T-helper 1 cell treated with Interleukin-12 subunit alpha and Interleukin-12 subunit beta and Interleukin-4 antibody, amounts not matched to agents 30 μg/mL and 1 μg/mL, for 36 hours (primary cell): Measurements from ENCODE around the gene SCGN.
"Not testable (repeated sequence)": the region's sequence is repeated elsewhere in the genome, so short reads cannot be mapped to it uniquely, and the experiment has no call there.

Experiments
- H3K27ac Mint-ChIP-seq: one replicate; pipeline ENCODE4 v1.8.0; 2021; ENCODE audit warnings: mild to moderate bottlenecking, mixed read lengths
- H3K27me3 Mint-ChIP-seq: one replicate; pipeline ENCODE4 v1.8.0; 2021; ENCODE audit warnings: low read depth, mixed read lengths
- H3K36me3 Mint-ChIP-seq: one replicate; pipeline ENCODE4 v1.8.0; 2021; ENCODE audit warnings: low read depth, mixed read lengths
- H3K4me1 Mint-ChIP-seq: one replicate; pipeline ENCODE4 v1.8.0; 2021; ENCODE audit warnings: low read depth, mixed read lengths
- H3K4me3 Mint-ChIP-seq: one replicate; pipeline ENCODE4 v1.8.0; 2021; ENCODE audit warnings: mild to moderate bottlenecking, moderate library complexity, mixed read lengths
- H3K9me3 Mint-ChIP-seq: one replicate; pipeline ENCODE4 v1.8.0; 2021; ENCODE audit warnings: mixed read lengths

Gene SCGN

DNA sequence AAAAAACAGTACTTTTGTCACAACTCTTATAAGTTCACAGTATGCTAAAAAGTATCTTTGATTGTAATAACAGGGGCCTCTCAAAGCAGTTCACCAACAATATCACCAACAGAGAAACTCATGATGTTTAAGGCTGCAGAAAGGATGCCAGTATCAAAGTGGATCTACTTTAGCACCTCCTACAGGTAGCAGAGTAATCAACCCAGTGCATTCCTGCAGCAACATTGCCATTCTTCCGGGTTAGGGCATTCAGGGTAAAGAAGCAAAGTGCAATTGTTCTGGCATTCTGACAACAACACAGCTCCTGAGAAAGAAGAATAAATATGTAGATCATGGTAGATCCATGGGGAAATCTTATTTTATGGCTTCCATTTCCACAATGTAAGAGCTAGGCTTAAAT lies 95.0 kb downstream of the SCGN start:
- Mint-ChIP-seq H3K9me3 (no peaks in the 10 kb centered on the region), H3K36me3 (no peaks in the 10 kb centered on the region), H3K4me1 (no peaks in the 10 kb centered on the region), H3K4me3 (no peak overlapping the region), H3K27me3 (no peaks in the 10 kb centered on the region), H3K27ac (no peak overlapping the region)

DNA sequence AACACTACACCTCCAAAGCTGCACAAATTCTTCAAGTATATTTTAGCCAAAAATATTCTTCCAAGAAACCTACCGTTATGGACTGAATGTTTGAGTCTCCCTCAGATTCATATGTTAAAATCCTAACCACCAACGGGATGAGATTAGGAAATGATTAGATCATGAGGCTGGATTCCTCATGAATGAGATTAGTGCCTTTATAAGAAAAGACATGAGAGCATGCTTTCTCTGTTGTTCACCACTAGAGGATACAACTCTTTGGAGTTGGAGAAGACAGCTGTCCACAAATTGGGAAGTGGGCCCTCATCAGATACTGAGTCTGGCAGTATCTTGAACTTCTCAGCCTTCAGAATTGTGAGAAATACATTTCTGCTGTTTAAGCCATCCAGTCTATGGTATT lies 95.5 kb downstream of the SCGN start:
- H3K36me3 Mint-ChIP-seq, result no peaks in the 10 kb centered on the region
- no peaks in the 10 kb centered on the region for H3K27me3 Mint-ChIP-seq
- H3K4me1 Mint-ChIP-seq, result no peaks in the 10 kb centered on the region
- no peaks in the 10 kb centered on the region for H3K9me3 Mint-ChIP-seq
- no peak overlapping the region for H3K27ac Mint-ChIP-seq
- no peak overlapping the region for H3K4me3 Mint-ChIP-seq

DNA sequence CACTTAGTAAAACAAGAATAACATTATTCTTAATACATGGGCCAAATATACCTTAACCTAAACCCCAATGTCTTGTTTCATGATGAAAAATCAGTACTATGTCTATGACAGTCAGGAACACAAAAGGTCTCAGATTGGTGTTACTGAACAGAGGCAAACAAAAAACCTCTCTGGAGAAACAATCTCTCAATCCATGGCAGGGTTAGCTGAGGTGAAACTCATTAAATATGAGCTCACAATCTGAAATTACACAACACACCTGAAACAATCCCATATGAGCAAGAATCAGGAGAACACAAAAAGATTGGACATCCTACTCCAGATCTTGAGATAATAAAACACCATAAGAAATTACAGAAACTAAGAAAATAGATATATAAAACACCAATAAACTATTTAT lies 96.0 kb downstream of the SCGN start:
- Mint-ChIP-seq H3K4me1 (no peaks in the 10 kb centered on the region), H3K9me3 (no peaks in the 10 kb centered on the region), H3K27ac (no peak overlapping the region), H3K4me3 (no peak overlapping the region), H3K27me3 (no peaks in the 10 kb centered on the region), H3K36me3 (no peaks in the 10 kb centered on the region)

DNA sequence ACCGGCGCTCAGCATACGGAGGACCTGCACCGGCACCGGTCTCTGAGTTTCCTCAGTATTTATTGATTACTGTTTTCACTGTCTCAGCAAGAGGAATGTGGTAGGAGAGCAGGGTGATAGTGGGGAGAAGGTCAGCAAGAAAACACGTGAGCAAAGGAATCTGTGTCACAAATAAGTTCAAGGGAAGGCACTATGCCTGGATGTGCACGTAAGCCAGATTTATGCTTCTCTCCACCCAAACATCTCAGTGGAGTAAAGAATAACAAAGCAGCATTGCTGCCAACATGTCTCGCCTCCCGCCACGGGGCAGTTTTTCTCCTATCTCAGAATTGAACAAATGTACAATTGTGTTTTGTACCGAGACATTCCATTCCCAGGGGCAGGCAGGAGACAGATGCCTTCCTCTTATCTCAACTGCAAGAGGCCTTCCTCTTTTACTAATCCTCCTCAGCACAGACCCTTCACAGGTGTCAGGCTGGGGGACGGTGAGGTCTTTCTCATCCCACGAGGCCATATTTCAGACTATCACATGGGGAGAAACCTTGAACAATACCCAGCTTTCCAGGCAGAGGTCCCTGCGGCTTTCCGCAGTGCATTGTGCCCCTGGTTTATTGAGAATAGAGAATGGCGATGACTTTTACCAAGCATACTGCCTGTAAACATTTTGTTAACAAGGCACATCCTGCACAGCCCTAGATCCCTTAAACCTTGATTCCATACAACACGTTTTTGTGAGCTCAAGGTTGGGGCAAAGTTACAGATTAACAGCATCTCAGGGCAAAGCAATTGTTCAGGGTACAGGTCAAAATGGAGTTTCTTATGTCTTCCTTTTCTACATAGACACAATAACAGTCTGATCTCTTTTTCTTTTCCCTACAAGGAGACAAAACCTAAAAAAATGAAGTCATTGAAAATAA lies 96.8 kb downstream of the SCGN start:
- H3K4me3 Mint-ChIP-seq, H3K9me3 Mint-ChIP-seq, H3K27me3 Mint-ChIP-seq, H3K36me3 Mint-ChIP-seq, H3K4me1 Mint-ChIP-seq, H3K27ac Mint-ChIP-seq: not testable (repeated sequence)

DNA sequence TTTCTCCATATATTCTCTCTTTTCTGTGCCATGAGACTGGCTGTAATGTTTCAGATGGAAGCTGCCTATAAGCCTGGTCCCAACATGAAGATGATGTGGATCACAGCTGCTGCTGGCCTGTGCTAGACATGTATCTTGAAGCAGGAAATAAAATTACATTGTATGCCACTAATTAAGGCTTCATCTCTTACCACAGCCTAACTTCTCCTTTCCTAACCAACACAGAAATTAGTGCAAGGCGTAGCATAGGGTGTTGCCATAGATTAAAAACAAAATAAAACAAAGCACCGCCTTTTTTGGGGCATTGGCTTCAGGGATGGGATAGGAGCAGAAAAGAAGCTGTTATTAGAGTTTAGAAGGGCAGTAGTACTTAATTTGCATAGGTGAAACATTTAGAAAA lies 97.8 kb downstream of the SCGN start:
- Mint-ChIP-seq H3K27me3 (peaks cover 3% of the 10 kb centered on the region), H3K36me3 (no peaks in the 10 kb centered on the region), H3K9me3 (no peaks in the 10 kb centered on the region), H3K4me1 (no peaks in the 10 kb centered on the region), H3K27ac (no peak overlapping the region), H3K4me3 (no peak overlapping the region)

DNA sequence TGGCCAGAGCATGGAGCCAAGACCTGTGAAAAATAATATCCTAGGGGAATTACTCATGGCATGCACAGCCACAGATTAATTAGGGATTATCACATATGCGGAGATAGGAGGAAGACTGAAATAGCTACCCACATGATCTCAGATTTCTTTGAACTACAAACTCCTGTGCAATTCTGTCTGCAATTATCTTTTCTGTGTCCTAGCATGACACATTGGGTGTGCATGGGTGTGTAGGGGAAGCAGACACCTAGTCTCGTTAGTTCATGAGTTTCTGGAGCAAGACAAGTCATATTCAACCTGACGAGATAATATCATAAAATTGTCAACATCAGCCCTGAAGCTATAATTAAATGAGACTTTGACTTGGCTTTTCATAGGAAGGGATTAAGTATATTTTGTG lies 98.9 kb downstream of the SCGN start:
- no peaks in the 10 kb centered on the region for H3K9me3 Mint-ChIP-seq
- H3K27ac Mint-ChIP-seq, result no peak overlapping the region
- H3K27me3 Mint-ChIP-seq, result peaks cover 6% of the 10 kb centered on the region
- H3K4me1 Mint-ChIP-seq, result no peaks in the 10 kb centered on the region
- H3K36me3 Mint-ChIP-seq, result no peaks in the 10 kb centered on the region
- no peak overlapping the region for H3K4me3 Mint-ChIP-seq
